ENCODE measurements around the gene ZGPAT. TPM values are rescaled to one million over a fixed set of nuclear protein-coding genes. Genes with fewer than 3 reads are reported as not detected.

ZGPAT gene
- total RNA-seq, 6 experiments from 2014 or later = 18.3 to 22.9 (median 19.6) TPM

- Mint-ChIP-seq H3K9me3 (no peaks in the 10 kb centered on the region), H3K27ac (no peak overlapping the region), H3K4me1 (ENCODE audit: low read depth) (no peaks in the 10 kb centered on the region), H3K4me3 (no peak overlapping the region), H3K36me3 (ENCODE audit: low read depth) (peaks cover 20% of the 10 kb centered on the region), H3K27me3 (ENCODE audit: insufficient read depth) (peaks cover 2% of the 10 kb centered on the region)
- TF ChIP-seq, protein P1, sequence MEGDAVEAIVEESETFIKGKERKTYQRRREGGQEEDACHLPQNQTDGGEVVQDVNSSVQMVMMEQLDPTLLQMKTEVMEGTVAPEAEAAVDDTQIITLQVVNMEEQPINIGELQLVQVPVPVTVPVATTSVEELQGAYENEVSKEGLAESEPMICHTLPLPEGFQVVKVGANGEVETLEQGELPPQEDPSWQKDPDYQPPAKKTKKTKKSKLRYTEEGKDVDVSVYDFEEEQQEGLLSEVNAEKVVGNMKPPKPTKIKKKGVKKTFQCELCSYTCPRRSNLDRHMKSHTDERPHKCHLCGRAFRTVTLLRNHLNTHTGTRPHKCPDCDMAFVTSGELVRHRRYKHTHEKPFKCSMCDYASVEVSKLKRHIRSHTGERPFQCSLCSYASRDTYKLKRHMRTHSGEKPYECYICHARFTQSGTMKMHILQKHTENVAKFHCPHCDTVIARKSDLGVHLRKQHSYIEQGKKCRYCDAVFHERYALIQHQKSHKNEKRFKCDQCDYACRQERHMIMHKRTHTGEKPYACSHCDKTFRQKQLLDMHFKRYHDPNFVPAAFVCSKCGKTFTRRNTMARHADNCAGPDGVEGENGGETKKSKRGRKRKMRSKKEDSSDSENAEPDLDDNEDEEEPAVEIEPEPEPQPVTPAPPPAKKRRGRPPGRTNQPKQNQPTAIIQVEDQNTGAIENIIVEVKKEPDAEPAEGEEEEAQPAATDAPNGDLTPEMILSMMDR (IDR thresholded peaks at IDR 0.05) = no peak
- DNase-seq = no peak
Measured at GRCh38 chr20:63731410-63731809, 23.6 kb downstream of the ZGPAT start.

- Mint-ChIP-seq H3K36me3 (ENCODE audit: low read depth) (peaks cover 15% of the 10 kb centered on the region), H3K27me3 (ENCODE audit: insufficient read depth) (peaks cover 2% of the 10 kb centered on the region), H3K4me1 (ENCODE audit: low read depth) (no peaks in the 10 kb centered on the region), H3K27ac (no peak overlapping the region), H3K4me3 (no peak overlapping the region), H3K9me3 (no peaks in the 10 kb centered on the region)
- TF ChIP-seq, protein P1 (IDR thresholded peaks at IDR 0.05) = no peak
- no peak for DNase-seq
Measured at GRCh38 chr20:63732118-63733095, 24.6 kb downstream of the ZGPAT start.

DNA sequence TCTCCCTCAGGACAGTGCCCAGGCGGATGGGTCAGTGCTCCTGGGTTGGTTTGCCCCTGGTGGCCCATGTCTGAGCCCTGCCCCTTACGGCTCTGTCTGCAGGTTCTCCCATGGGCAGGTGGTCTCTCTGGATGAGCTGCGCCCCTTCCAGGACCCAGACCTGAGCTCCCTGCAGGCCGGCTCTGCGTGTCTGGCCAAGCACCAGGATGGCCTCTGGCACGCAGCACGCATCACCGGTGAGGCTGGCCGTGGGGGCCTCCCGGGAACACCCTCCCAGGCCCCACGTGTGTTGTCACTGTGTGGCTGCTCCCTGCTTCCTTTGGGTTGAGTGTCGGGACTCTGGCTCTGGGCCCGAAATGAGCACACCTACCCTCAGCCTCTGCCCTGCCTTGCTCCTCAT is 25.3 kb downstream of the ZGPAT start:
- Mint-ChIP-seq H3K27ac (no peak overlapping the region), H3K36me3 (ENCODE audit: low read depth) (peaks cover 15% of the 10 kb centered on the region), H3K4me3 (no peak overlapping the region), H3K9me3 (no peaks in the 10 kb centered on the region), H3K27me3 (ENCODE audit: insufficient read depth) (peaks cover 2% of the 10 kb centered on the region), H3K4me1 (ENCODE audit: low read depth) (no peaks in the 10 kb centered on the region)
- DNase-seq = no peak
- TF ChIP-seq, protein P1 (IDR thresholded peaks at IDR 0.05) = no peak

DNA sequence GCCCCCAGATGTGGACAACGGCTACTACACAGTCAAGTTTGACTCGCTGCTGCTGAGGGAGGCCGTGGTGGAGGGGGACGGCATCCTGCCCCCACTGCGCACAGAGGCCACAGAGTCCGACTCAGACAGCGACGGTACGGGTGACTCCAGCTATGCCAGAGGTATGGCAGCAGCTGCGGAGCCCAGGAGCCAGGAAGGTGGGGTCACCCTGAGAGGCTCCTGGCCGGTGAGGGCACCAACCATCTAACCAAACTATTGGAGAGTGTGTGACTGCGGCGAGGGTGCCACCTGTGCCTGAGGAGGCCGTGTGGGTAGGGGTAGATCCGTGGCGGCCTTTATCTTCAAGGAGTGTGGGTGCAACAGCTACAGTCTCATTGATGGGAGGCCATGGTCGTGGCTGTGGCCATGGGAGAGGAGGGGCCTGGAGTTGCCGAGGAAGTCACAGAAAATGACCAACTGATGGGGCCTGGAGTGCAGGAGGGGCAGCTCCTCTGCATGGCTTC is 25.8 kb downstream of the ZGPAT start:
- TF ChIP-seq, protein P1 (IDR thresholded peaks at IDR 0.05) = no peak
- H3K4me3 Mint-ChIP-seq = no peak overlapping the region
- no peaks in the 10 kb centered on the region for H3K4me1 Mint-ChIP-seq (ENCODE audit: low read depth)
- DNase-seq = no peak
- peaks cover 15% of the 10 kb centered on the region for H3K36me3 Mint-ChIP-seq (ENCODE audit: low read depth)
- peaks cover 2% of the 10 kb centered on the region for H3K27me3 Mint-ChIP-seq (ENCODE audit: insufficient read depth)
- H3K27ac Mint-ChIP-seq = no peak overlapping the region
- no peaks in the 10 kb centered on the region for H3K9me3 Mint-ChIP-seq

DNA sequence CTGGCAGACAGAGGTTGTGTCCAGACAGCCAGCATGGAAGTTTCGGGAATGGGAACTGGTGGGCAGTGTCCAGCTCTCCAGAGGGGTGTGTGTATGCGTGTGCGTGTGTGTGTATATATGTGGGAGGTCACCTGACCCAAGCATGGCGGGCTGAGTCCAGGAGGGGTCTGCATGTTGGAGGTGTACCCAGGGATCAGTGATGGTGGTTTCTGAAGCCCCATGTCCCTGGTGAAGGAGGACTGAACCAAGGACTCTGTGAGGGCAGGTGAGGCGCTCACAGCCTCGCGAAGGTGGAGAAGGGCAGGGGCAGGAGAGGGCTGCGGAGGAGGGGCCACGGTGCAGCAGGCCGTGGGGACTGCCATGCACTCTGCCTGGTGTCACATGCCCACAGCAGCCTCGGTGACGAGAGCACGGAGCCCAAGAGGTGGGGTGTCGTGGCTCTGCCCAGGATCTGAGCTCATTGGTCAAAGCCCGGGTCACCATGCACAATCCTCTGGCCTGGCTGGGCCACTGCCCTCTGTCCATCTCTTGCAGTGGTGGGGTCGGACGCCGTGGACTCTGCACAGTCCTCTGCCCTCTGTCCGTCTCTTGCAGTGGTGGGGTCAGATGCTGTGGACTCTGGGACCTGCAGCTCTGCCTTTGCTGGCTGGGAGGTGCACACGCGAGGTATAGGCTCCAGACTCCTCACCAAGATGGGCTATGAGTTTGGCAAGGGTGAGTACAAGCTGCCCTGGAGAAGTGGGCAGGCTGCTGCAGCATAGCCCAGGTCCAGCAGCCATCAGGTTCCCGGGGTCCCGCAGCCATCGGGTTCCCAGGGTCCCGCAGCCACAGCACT is 26.5 kb downstream of the ZGPAT start:
- TF ChIP-seq, protein P1 (IDR thresholded peaks at IDR 0.05) = no peak
- H3K27ac Mint-ChIP-seq = no peak overlapping the region
- peaks cover 2% of the 10 kb centered on the region for H3K27me3 Mint-ChIP-seq (ENCODE audit: insufficient read depth)
- no peak overlapping the region for H3K4me3 Mint-ChIP-seq
- peaks cover 13% of the 10 kb centered on the region for H3K36me3 Mint-ChIP-seq (ENCODE audit: low read depth)
- no peaks in the 10 kb centered on the region for H3K9me3 Mint-ChIP-seq
- no peaks in the 10 kb centered on the region for H3K4me1 Mint-ChIP-seq (ENCODE audit: low read depth)
- DNase-seq = no peak

Measured in HFFc6 (cell line).